NT2/D1 (cell line): Measurements from ENCODE around the gene ACLY.
"Not testable (repeated sequence)": the region's sequence is repeated elsewhere in the genome, so short reads cannot be mapped to it uniquely, and the experiment has no call there.

Experiments used
- DNase-seq: peaks from one replicate; pipeline ENCODE4 v3.0.0-alpha.2; 2011; ENCODE audit warnings: low read depth, low spot score
- H3K27me3 ChIP-seq: 2 replicates; pipeline ENCODE4 v1.6.0; 2011; ENCODE audit warnings: mild to moderate bottlenecking; ENCODE audit not compliant: insufficient read length, insufficient read depth
- H3K36me3 ChIP-seq: 2 replicates; pipeline ENCODE4 v1.6.1; 2011; ENCODE audit warnings: mild to moderate bottlenecking, low read length, mixed read lengths; ENCODE audit not compliant: insufficient read depth, insufficient read length
- H3K4me1 ChIP-seq: 2 replicates; pipeline ENCODE4 v1.5.1; 2011; ENCODE audit not compliant: insufficient read depth, insufficient read length
- H3K4me3 ChIP-seq: 2 replicates; pipeline ENCODE4 v1.5.1; 2011; ENCODE audit warnings: low read depth; ENCODE audit not compliant: insufficient read length
- H3K9ac ChIP-seq: 2 replicates; pipeline ENCODE4 v1.6.0; 2011; ENCODE audit warnings: low read depth; ENCODE audit not compliant: insufficient read length
- H3K9me3 ChIP-seq: 2 replicates; pipeline ENCODE4 v1.5.1; 2011; ENCODE audit warnings: mild to moderate bottlenecking, low read length; ENCODE audit not compliant: insufficient read depth
- SUZ12 ChIP-seq: IDR thresholded peaks from 2 replicates; pipeline ENCODE4 v1.6.1; 2011; ENCODE audit not compliant: insufficient read length, insufficient read depth; ENCODE audit errors: extremely low read depth
- YY1 ChIP-seq: IDR thresholded peaks from 2 replicates; pipeline ENCODE4 v1.6.1; 2011; ENCODE audit not compliant: insufficient read length, insufficient read depth
- ZNF274 ChIP-seq: IDR thresholded peaks from 2 replicates; pipeline ENCODE4 v1.6.1; 2011; ENCODE audit warnings: mild to moderate bottlenecking, low read depth, low read length

Gene ACLY

DNA sequence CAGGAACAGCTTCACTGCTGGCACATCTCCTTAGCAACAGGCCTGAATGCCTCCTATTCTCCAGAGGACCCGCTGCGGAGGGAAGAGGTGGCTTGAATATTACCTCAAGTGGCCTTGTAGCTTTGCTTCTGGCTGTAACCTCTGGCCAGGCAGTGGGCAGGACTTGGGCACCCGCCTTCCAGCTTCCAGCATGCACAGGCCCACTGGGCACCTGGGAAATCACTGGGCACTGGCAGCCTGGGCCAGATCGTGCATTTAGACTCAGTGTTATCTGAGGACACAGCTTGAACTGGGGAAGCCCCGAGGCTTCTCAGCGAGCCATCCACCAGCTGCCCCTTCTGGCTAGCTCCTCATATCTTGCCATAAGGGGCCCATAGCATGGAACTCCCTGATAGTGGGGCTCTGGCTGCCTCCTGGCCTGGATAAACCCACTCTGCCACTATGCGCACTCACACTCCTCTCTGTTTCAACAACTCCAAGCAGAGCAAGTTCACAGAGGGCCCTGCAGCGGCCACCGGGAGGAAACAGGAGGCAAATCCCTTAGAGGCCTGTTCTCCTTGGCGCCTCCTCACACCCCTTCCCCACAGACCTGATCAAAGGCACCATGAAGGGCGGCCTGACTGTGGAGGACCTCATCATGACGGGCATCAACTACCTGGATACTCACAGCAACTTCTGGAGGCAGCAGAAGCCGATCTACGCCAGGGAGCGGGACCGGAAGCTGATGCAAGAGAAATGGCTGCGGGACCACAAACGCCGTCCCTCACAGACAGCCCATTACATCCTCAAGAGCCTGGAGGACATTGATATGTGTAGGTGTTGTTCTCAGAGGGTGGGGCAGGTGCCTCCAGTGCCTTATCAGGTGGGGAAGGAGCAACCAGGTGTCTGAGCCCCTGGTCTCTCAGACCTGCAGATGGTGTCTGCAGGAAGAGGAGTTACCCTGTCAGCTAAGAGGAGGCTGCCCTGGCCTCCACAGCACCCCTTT, 19.5 kb upstream of the ACLY start:
- no peak for TF ChIP-seq ZNF274
- TF ChIP-seq SUZ12 = no peak
- no peak for TF ChIP-seq YY1
- no peak overlapping the region for H3K4me3 ChIP-seq
- H3K36me3 ChIP-seq = peaks cover 20% of the 10 kb centered on the region
- no peak for DNase-seq
- H3K4me1 ChIP-seq = peaks cover 4% of the 10 kb centered on the region
- no peaks in the 10 kb centered on the region for H3K9me3 ChIP-seq
- no peak overlapping the region for H3K9ac ChIP-seq
- no peaks in the 10 kb centered on the region for H3K27me3 ChIP-seq

GRCh38 chr17:41935641-41936040, 16.9 kb upstream of the ACLY start:
- Histone ChIP-seq H3K4me3 (no peak overlapping the region), H3K4me1 (no peaks in the 10 kb centered on the region), H3K27me3 (no peaks in the 10 kb centered on the region), H3K36me3 (peaks cover 20% of the 10 kb centered on the region), H3K9ac (no peak overlapping the region), H3K9me3 (no peaks in the 10 kb centered on the region)
- TF ChIP-seq YY1 = no peak
- no peak for TF ChIP-seq ZNF274
- no peak for TF ChIP-seq SUZ12
- no peak for DNase-seq

GRCh38 chr17:41932816-41933389, 14.2 kb upstream of the ACLY start:
- peaks cover 14% of the 10 kb centered on the region for H3K36me3 ChIP-seq
- H3K27me3 ChIP-seq = no peaks in the 10 kb centered on the region
- no peak for DNase-seq
- no peak overlapping the region for H3K9ac ChIP-seq
- no peak for TF ChIP-seq ZNF274
- no peak for TF ChIP-seq YY1
- TF ChIP-seq SUZ12 = no peak
- no peak overlapping the region for H3K4me3 ChIP-seq
- H3K9me3 ChIP-seq = no peaks in the 10 kb centered on the region
- no peaks in the 10 kb centered on the region for H3K4me1 ChIP-seq

DNA sequence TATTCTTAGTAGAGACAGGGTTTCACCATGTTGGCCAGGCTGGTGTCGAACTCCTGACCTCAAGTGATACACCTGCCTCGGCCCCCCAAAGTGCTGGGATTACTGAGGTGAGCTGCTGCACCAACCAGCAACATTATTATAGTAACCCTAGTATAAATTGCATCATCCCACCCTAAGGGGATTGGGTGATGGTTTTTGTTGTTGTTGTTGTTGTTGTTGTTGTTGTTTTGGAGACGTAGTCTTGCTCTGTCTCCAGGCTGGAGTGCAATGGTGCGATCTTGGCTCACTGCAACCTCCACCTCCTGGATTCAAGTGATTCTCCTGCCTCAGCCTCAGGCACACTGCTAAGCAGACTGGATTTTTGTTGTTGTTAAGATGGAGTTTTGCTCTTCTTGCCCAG, 13.0 kb upstream of the ACLY start:
- not testable (repeated sequence) for H3K9me3 ChIP-seq, H3K27me3 ChIP-seq, H3K9ac ChIP-seq, H3K36me3 ChIP-seq, DNase-seq, H3K4me3 ChIP-seq, H3K4me1 ChIP-seq

DNA sequence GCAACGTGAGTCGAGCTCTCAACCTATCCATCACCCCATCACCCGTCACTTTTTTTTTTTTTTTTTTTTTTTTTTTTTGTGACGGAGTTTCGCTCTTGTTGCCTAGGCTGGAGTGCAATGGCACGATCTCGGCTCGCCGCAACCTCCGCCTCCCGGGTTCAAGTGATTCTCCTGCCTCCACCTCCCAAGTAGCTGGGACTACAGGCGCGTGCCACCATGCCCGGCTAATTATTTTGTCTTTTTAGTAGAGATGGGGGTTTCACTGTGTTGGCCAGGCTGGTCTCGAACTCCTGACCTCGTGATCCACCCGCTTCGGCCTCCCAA, 12.0 kb upstream of the ACLY start:
- Histone ChIP-seq H3K9ac (peak overlapping the region; percentile 90), H3K4me3 (peak overlapping the region; percentile 76)
- H3K4me1 ChIP-seq, H3K9me3 ChIP-seq, DNase-seq, H3K27me3 ChIP-seq, H3K36me3 ChIP-seq: not testable (repeated sequence)

GRCh38 chr17:41930009-41930832, 11.5 kb upstream of the ACLY start, which contains the start of gene ODAD4:
Gene ODAD4, plus strand, starts transcription at chr17:41930617. Its CDS starts 107 bp downstream, at chr17:41930724.
- Histone ChIP-seq H3K36me3 (peaks cover 2% of the 10 kb centered on the region), H3K9ac (peak within 1 kb of the TSS; percentile 90), H3K27me3 (no peaks in the 10 kb centered on the region), H3K9me3 (no peaks in the 10 kb centered on the region), H3K4me3 (peak within 1 kb of the TSS; percentile 76), H3K4me1 (no peaks in the 10 kb centered on the region)
- TF ChIP-seq YY1 (no peak), SUZ12 (no peak), ZNF274 (no peak)
- DNase-seq = peak; percentile 81

GRCh38 chr17:41928693-41929251, 10.0 kb upstream of the ACLY start:
- no peak for DNase-seq
- H3K36me3 ChIP-seq = peaks cover 2% of the 10 kb centered on the region
- no peaks in the 10 kb centered on the region for H3K9me3 ChIP-seq
- H3K27me3 ChIP-seq = no peaks in the 10 kb centered on the region
- no peaks in the 10 kb centered on the region for H3K4me1 ChIP-seq
- TF ChIP-seq SUZ12 = no peak
- no peak for TF ChIP-seq ZNF274
- no peak for TF ChIP-seq YY1
- no peak overlapping the region for H3K4me3 ChIP-seq
- H3K9ac ChIP-seq = no peak overlapping the region
